Central memory CD8-positive, alpha-beta T cell (primary cell): ENCODE results near the gene TMEM61.

Experiments
- ATAC-seq: fragments of 150-1000 bp; cut with Tn5 transposase; replicated peaks from 2 replicates; pipeline ENCODE4 v1.10.0; 2022; ENCODE audit warnings: mild to moderate bottlenecking, moderate FRiP score, moderate number of reproducible peaks; ENCODE audit not compliant: poor library complexity, severe bottlenecking; ENCODE audit errors: extremely low read depth
- DNase-seq, 2 donors: peaks; one replicate each; pipeline ENCODE4 v3.0.0; 2021; ENCODE audit warnings: low spot score in 2 of 2
- H3K27ac Mint-ChIP-seq: one replicate; pipeline ENCODE4 v1.8.0; 2022; ENCODE audit warnings: low read depth, mild to moderate bottlenecking, moderate library complexity, mixed read lengths
- H3K27me3 Mint-ChIP-seq: one replicate; pipeline ENCODE4 v1.8.0; 2022; ENCODE audit warnings: mixed read lengths
- H3K36me3 Mint-ChIP-seq: one replicate; pipeline ENCODE4 v1.8.0; 2022; ENCODE audit warnings: mild to moderate bottlenecking, moderate library complexity, mixed read lengths; ENCODE audit not compliant: insufficient read depth
- H3K4me1 Mint-ChIP-seq: one replicate; pipeline ENCODE4 v1.8.0; 2022; ENCODE audit warnings: mixed read lengths
- H3K4me3 Mint-ChIP-seq: one replicate; pipeline ENCODE4 v1.8.0; 2022; ENCODE audit warnings: mild to moderate bottlenecking, moderate library complexity, mixed read lengths
- H3K9me3 Mint-ChIP-seq: one replicate; pipeline ENCODE4 v1.8.0; 2022; ENCODE audit warnings: mixed read lengths

The TMEM61 gene

GRCh38 chr1:54990916-54991315, 10.5 kb downstream of the TMEM61 start:
- no peak for DNase-seq
- Mint-ChIP-seq H3K27me3 (no peaks in the 10 kb centered on the region), H3K36me3 (peaks cover 1% of the 10 kb centered on the region), H3K4me3 (no peak overlapping the region), H3K27ac (no peak overlapping the region), H3K4me1 (peaks cover 12% of the 10 kb centered on the region), H3K9me3 (no peaks in the 10 kb centered on the region)
- ATAC-seq: no peak

GRCh38 chr1:54991939-54992338, 11.5 kb downstream of the TMEM61 start:
- DNase-seq (no peak), ATAC-seq (no peak)
- peaks cover 4% of the 10 kb centered on the region for H3K36me3 Mint-ChIP-seq
- no peak overlapping the region for H3K27ac Mint-ChIP-seq
- peaks cover 20% of the 10 kb centered on the region for H3K4me1 Mint-ChIP-seq
- H3K27me3 Mint-ChIP-seq: peaks cover 1% of the 10 kb centered on the region
- no peaks in the 10 kb centered on the region for H3K9me3 Mint-ChIP-seq
- no peak overlapping the region for H3K4me3 Mint-ChIP-seq

- Mint-ChIP-seq H3K9me3 (no peaks in the 10 kb centered on the region), H3K4me3 (no peak overlapping the region), H3K36me3 (peaks cover 4% of the 10 kb centered on the region), H3K27me3 (peaks cover 9% of the 10 kb centered on the region), H3K4me1 (peaks cover 20% of the 10 kb centered on the region), H3K27ac (no peak overlapping the region)
- ATAC-seq (no peak), DNase-seq (no peak)
These were observed 12.7 kb downstream of the TMEM61 start for GRCh38 chr1:54993140-54993539.

- no peak for DNase-seq
- ATAC-seq: no peak
- Mint-ChIP-seq H3K4me1 (peaks cover 20% of the 10 kb centered on the region), H3K27ac (peak overlapping the region; percentile 63), H3K27me3 (peaks cover 9% of the 10 kb centered on the region), H3K36me3 (peaks cover 4% of the 10 kb centered on the region), H3K4me3 (no peak overlapping the region), H3K9me3 (no peaks in the 10 kb centered on the region)
These were observed 14.0 kb downstream of the TMEM61 start for GRCh38 chr1:54994355-54994990.

GRCh38 chr1:54995013-54995760, 14.8 kb downstream of the TMEM61 start:
- H3K27me3 Mint-ChIP-seq: peaks cover 9% of the 10 kb centered on the region
- no peaks in the 10 kb centered on the region for H3K9me3 Mint-ChIP-seq
- H3K27ac Mint-ChIP-seq: peak overlapping the region; percentile 63
- H3K36me3 Mint-ChIP-seq: peaks cover 4% of the 10 kb centered on the region
- ATAC-seq (no peak), DNase-seq (no peak)
- H3K4me1 Mint-ChIP-seq: peaks cover 20% of the 10 kb centered on the region
- peak overlapping the region; percentile 43 for H3K4me3 Mint-ChIP-seq

GRCh38 chr1:54995835-54996234, 15.4 kb downstream of the TMEM61 start:
- DNase-seq (peak; percentile 26 to 59), ATAC-seq (peak; percentile 94)
- Mint-ChIP-seq H3K36me3 (peaks cover 4% of the 10 kb centered on the region), H3K27ac (peak overlapping the region; percentile 63), H3K4me3 (peak overlapping the region; percentile 43), H3K4me1 (peaks cover 20% of the 10 kb centered on the region), H3K9me3 (no peaks in the 10 kb centered on the region), H3K27me3 (peaks cover 9% of the 10 kb centered on the region)

- DNase-seq: peak; percentile 71 to 75
- peaks cover 20% of the 10 kb centered on the region for H3K4me1 Mint-ChIP-seq
- H3K27me3 Mint-ChIP-seq: peaks cover 9% of the 10 kb centered on the region
- H3K4me3 Mint-ChIP-seq: peak overlapping the region; percentile 43
- H3K9me3 Mint-ChIP-seq: no peaks in the 10 kb centered on the region
- peak; percentile 75 for ATAC-seq
- H3K27ac Mint-ChIP-seq: peak overlapping the region; percentile 63
- peaks cover 4% of the 10 kb centered on the region for H3K36me3 Mint-ChIP-seq
These were observed 16.0 kb downstream of the TMEM61 start for GRCh38 chr1:54996359-54996868.

GRCh38 chr1:54996869-54997710, 16.7 kb downstream of the TMEM61 start:
- DNase-seq: no peak
- H3K9me3 Mint-ChIP-seq: no peaks in the 10 kb centered on the region
- peaks cover 9% of the 10 kb centered on the region for H3K27me3 Mint-ChIP-seq
- H3K36me3 Mint-ChIP-seq: peaks cover 4% of the 10 kb centered on the region
- H3K4me3 Mint-ChIP-seq: peak overlapping the region; percentile 43
- H3K27ac Mint-ChIP-seq: no peak overlapping the region
- no peak for ATAC-seq
- peaks cover 20% of the 10 kb centered on the region for H3K4me1 Mint-ChIP-seq

GRCh38 chr1:54997711-54997986, 17.2 kb downstream of the TMEM61 start:
- H3K27ac Mint-ChIP-seq: no peak overlapping the region
- peaks cover 20% of the 10 kb centered on the region for H3K4me1 Mint-ChIP-seq
- DNase-seq (no peak), ATAC-seq (no peak)
- H3K9me3 Mint-ChIP-seq: no peaks in the 10 kb centered on the region
- peaks cover 4% of the 10 kb centered on the region for H3K36me3 Mint-ChIP-seq
- peak overlapping the region; percentile 42 for H3K4me3 Mint-ChIP-seq
- H3K27me3 Mint-ChIP-seq: peaks cover 9% of the 10 kb centered on the region

GRCh38 chr1:54998100-54998499, 17.7 kb downstream of the TMEM61 start:
- Mint-ChIP-seq H3K36me3 (peaks cover 4% of the 10 kb centered on the region), H3K9me3 (no peaks in the 10 kb centered on the region), H3K4me1 (peaks cover 20% of the 10 kb centered on the region), H3K4me3 (no peak overlapping the region), H3K27ac (no peak overlapping the region), H3K27me3 (peaks cover 9% of the 10 kb centered on the region)
- no peak for DNase-seq
- no peak for ATAC-seq

- ATAC-seq (no peak), DNase-seq (no peak)
- Mint-ChIP-seq H3K9me3 (no peaks in the 10 kb centered on the region), H3K27me3 (peaks cover 9% of the 10 kb centered on the region), H3K4me3 (no peak within 1 kb of the TSS), H3K4me1 (peaks cover 20% of the 10 kb centered on the region), H3K36me3 (peaks cover 4% of the 10 kb centered on the region), H3K27ac (no peak within 1 kb of the TSS)
These were observed 18.2 kb downstream of the TMEM61 start, which contains the start of gene BSND for GRCh38 chr1:54998677-54999076. Gene BSND, plus strand, starts transcription at chr1:54998933. Its CDS starts 254 bp downstream, at chr1:54999187.
